SIG-M5 treated with dmso at 0.1 percent for 504 hours (cell line): ENCODE data around the gene GAS7.

Experiments used
- DNase-seq: peaks from one replicate; lab custom pipeline; 2025; ENCODE audit not compliant: unreplicated experiment; lab: John Stamatoyannopoulos, UW

Gene GAS7

DNA sequence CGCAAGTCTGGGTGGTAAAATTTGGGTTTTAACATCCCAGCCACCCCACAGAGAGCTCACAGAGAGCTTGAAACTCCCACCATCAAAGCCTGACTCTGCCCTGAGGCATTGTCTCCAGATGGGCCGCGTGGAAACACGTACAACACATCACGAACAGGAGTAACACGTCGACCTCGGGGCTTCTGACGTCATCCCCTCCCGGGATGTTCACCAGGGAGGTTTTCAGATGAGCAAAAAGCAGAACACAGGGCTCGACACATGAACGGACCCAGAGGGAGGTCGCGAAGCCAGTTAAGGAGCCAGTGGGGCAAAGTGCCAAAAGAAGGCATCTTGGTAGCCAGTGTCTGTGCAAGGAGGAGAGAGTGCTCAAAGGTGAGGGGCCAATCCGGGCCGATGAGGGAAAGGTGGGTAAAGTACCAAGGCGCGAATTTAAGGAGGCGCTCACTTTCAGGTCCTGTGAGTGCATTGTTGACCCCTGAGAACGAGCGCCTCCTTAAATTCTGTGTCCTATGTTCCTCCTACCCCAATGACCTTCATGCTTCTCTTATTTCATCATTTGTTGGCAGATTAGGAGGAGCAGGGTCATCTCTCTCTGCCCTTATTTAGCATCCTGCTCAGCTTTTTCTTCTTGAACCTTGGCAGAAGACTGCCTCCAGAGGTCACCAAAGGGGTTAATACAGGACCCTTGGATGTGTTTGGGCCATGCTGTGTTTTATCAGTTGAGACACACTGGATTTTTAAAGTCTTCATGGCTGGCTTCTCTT lies 298.9 kb downstream of the GAS7 start:
- no peak for DNase-seq

DNA sequence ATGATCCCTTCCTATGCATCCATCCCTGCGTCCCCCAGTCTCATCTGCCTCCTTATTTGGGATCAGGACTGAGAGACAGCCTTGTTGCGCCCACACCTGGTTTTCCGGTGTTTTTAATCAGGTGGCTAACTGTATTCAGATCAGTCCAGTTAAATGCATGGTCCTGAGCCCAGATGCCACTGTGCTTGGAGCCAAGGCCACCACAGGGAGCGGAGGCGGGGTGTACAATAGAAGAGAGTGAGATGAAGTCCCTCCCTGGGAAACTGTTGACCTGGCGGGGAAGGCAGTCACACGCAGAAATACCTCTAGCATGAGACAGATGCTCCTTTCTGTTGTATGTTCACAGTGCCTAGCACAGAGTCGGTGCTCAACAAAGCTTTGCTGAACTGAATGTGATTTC lies 299.6 kb downstream of the GAS7 start:
- DNase-seq = no peak

DNA sequence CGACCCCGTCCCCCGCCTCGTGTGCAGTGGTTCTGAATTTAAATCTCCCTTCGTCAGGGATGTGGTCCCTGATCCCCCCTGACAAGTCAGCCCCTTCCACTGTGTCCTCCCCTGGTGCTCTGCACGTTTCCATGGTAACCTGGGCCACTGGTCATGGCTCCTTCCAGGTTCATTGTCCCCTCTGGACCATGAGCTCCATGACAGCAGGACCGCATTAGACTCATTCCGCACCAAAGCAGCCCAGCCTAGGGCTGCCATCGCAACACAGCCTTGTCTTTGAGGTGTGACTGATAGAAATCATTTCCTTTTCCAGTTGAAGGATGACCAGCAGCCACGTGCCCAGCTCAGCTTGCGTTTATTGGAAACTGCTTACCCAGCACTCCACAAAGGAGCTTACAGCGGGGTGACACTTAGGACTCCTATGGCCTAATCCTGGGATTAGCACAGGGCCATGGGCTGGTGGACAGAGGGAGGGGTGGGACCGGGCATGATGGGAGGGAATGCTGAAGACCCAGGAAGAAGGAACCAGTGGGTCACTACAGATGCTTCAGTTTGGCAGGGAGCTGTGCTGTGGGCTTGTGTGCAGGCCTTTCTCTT lies 300.9 kb downstream of the GAS7 start:
- no peak for DNase-seq

DNA sequence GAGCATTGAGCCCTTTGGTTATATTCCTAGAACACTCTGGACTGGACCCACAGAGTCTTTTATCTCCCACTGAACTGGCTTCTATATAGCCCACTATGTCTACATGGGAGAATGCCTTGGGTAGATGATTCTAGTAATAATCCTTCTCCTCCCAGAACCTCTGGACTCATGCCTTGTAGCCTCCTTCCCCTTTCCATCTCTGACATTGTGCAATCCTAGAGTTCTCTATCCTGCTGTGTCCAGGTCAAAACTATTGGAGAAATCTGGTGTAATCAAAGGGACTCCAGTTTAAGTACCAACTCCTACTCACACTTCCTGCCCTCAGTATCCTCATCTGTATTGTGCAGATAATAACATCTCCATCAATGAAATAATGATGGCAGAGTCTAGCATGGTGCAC lies 302.5 kb downstream of the GAS7 start:
- no peak for DNase-seq

DNA sequence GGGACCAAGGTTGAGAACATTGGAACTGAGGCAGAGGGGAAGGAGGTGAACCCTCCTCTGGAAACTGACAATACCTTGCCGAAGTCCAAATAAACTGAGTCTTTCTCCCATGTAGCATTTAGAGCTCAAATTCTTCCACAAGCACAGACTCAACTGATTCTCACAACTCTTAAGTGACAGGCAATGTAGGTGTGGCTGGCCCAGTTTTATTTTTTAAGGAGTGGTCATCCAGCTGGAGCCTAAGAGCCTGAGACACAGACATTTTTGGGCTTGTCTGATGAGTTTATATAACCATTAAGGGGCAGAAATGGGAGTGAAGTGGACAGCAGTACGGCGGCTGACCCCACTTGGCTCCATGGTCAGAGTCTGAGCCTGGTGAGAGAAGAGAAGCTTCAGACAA lies 304.2 kb downstream of the GAS7 start:
- no peak for DNase-seq

DNA sequence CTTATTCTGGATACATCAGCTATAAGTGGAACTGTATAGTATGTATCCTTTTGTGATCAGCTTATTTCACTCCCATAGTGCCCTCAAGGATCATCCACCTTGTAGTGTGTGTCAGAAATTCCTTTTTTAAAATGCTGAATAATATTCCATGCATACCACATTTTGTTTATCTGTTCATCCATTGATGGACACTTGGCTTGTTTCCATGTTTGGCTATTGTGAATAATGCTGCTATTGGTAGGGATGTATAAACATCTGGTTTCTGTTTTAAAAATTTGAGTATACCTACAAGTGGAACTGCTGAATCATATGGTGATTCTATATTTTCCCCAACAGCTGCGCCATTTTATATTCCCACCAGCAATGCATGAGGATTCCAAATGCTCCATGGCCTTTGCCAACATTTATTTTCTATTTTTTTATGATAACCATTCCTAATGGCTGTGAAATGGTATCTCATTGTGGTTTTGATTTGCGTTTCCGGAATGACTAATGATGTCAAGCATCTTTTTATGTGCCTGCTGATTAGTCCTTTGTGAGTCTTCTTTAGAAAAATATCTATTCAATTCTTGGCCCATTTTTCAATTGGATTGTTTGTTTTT lies 304.9 kb downstream of the GAS7 start:
- DNase-seq = no peak

DNA sequence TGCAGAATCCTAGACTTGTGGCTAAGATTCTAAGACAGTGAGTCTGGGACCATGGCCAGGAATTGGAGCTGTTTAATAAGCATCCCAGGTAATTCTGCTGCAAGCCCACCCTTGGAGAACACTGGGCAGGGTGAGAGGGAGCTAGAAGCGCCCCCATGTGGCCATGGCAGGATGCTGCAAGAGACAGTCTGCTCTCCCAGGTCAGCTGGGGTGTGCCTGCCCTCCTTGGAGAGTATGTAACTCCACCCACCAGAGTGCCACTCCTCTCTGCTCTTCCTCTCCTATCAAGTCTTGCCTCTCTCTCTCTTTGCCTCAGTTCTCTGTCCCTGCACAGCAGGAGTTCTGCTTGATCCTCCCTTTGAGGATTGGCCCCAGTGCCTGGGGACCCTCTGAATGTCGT lies 308.3 kb downstream of the GAS7 start:
- peak; percentile 38 for DNase-seq

DNA sequence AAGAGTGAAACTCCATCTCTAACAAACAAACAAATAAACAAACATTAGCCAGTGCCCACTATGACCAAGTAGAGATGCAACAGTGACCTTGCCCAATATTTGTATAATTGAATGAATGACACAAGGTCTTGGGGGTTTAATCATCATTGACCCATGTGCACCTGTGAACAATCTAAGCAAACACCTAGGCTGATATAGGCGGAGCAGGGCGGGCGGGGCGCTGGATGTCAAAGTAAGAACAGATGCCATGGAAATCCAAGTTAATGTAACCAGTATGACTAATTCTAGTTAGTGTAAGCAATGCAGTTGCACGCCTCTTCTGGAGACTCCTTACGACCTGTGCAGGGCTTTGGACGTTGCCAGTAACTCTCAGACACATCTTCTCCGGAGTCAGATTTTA lies 310.9 kb downstream of the GAS7 start:
- DNase-seq = no peak

DNA sequence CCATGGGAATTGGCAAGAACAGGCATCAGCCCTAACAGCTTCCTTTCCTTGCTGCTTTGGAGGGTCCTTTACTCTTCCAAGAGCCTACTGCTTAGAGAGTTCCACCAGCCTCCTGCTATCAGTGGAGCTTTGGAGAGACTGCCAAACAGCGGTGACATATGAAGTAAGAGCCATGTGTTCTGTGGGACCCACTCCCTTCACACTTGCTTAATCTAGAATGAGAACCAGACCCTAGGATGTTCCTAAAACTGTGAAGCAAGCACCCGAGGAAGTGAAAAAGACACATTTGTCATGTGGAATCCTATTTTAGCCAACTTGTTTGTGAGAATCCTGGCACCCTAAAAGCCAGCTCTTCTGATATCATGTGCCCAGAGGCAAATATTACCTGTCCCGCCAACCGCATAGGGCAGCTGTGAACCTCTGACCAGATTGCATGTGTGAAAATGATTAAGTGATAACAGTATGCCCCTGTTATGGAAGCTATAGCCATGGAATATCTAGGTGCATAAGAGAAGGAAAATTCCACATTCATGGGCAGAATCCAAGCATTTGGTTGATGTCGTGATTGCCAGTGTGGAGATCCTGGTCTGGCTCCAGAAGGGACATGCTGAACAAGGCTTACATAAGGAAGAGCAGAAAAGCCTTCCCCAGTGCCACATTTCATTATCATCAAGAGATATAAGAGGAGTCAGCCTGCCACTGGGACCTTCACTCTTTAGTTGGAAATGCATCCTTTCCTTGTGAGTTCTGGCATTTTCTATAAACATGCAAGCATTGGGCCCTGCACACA lies 312.1 kb downstream of the GAS7 start:
- no peak for DNase-seq

DNA sequence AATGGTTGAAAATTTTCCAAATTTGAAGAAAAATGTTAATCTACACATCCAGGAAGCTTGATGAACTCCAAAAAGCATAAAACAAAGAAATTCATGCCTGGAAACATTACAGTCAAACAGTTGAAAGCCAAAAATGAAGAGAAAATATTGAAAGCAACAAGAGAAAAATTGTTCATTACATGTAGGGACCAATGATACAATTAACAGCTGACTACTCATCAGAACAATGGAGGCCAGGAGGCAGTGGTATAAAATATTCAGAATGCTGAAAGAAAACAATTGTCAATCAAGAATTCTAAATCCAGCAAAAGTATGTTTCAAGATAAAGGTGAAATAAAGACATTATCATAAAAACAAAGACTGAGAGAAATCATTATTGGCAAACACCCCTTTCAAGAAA lies 315.0 kb downstream of the GAS7 start:
- no peak for DNase-seq

DNA sequence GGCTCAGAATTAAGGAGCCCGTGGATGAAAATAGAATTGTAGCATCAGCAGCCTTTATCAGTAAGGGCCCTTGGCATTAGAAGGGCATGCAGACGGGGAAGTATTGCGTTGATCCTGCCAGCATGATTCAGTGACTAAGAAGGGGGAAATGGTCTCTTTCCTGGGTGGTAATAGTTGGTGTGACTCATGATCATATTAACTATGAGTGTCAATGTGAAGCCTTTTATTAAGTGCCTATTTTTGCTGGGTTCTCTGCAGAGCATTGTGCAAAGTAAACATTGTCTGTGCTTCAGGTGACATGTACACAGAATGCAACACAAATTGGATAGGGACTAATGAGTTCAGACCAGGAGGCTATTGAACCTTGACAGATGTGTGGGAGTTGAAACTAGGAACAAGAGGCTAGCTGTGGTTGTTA lies 317.8 kb downstream of the GAS7 start:
- peak; percentile 71 for DNase-seq

DNA sequence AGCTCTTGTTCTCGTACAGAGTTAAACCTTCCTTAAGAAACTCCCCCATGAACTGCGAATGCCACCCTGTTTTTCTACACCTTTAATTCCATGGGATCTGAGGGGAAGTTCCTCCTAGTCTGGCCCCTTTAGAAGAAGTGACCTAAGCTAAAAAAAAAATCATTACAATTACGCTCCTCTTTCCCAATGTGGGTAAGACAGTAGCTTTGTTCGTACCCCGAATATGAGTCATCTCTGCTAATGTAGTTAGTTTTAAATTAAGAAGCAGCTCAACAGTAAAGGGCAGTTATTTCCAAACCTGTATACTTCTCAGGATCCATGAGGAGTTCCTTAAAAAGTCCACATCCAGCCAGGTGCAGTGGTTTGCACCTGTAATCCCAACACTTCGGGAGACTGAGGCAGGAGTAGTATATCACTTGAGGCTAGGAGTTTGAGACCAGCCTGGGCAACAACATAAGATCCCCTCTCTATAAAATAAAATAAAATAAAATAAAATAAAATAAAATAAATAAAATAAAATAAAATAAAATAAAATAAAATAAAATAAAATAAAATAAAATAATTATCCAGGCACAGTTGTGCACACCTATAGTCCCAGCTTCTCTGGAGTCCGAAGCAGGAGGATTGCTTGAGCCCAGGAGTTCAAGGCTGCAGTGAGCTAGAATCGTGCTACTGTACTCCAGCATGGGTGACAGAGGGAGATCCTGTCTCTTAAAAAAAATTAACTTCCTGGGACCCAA lies 319.4 kb downstream of the GAS7 start:
- peak; percentile 64 for DNase-seq

DNA sequence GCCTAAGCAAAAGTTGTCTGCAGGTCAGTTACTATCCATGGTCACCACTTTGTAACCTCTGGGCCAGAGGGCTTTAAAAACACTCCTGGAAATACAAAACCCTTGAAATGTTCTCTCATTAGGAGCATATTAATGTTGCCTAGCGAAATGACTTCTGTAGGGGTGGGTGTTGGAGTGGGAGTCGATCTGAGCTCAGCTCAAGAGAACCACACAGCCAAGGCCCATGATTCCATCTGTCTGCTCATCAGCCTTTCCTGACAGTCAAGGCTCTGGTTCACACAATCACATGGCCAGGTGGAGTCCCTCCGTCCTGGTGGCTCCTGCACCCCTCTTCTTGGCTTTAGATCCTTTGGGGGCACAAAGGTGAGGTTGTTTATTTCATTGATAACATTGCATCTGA lies 320.1 kb downstream of the GAS7 start:
- no peak for DNase-seq

DNA sequence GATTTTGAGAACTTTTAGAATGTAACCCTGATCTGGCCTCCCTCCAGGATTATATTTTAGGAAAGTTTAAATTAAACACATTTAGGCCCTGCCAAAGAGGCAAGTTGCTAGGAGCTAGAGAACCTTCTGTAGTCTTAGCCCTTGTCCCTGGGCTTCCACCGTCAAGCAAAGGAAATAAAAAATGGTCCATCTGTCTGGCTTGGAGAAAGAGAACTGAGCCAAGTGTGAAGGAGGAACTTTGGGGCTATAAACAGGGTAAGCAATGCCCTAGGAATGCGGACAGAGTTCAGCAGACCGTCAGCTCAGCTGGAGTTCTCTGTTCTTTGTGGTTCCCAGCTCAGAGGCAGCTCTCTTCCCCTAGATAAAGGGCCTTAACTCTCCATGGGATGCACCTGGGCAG lies 323.0 kb downstream of the GAS7 start:
- DNase-seq = peak; percentile 20

DNA sequence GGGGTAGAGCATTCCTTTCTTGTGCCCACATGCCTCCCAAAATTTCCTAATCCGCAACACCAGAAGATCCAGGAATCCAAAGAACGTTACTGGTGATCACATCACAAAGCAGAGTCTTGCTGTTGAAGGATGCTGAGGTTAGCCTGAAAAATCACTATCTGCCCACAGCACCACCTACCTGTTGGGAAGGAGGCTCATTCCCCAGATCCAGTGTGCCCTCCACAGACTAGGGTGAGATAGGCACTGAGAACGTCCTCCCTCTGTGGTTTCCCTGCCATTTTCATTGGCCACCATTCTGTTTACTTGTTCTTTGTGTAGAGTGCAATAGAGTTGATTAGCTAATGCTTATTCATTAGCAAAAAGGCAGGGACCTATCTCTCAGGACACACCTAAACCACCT lies 323.7 kb downstream of the GAS7 start:
- DNase-seq = no peak

DNA sequence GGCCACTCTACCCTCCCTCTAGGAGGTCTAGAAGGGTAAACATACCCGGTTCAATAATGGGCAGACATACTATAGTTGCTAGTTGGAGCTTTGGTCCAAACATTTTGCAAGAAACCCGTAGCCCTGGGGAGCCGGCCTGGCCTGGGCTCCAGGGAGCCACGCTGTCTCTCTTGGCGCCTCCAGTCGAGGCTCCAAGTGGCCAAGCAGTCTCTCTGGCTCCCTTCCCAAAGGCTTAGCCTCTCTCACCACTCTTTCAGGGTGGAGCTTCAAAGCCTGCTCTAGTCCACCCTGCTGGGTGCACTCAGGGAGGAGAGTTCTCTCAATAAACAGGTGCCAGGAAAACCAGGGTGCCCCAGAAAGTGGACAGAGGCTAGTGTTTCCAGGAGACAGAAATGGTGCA lies 325.6 kb downstream of the GAS7 start:
- DNase-seq = no peak

DNA sequence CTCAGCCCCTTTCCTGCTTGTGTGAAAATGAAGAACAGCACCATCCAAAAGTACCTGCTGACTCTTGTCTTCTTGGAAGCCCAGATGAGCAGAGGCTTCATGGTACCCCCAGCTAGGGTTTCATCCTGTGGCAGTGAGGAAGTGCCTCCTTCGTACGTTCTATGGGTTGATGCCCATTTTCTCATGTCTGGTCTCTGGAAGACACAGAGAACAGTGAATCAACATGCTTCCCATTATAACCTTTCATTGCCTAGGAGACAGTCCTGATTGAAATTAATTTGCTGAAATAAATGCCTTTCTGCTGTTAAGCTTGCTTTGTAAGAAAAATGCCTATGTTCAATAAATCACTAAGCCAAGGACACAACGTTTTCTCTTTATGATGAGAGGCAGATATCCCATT lies 329.9 kb downstream of the GAS7 start:
- DNase-seq = no peak

DNA sequence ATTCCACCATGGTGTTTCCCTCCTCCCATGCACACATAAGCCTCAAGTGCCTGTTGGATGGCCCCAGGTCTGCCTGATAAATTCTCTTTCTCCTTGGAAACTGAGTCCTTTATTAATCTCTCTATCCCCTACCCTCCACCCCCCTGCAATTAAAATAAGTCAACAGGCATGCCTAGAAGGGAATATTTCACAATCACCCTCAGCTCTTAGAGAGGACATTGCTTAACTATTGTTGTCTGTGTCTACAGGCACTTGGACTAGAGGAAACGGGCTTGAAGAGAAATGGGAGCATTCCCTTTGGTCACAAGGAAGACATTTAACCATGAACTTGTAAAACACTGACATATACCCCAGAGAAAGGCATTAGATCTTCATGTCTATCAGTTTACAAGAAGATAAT lies 332.8 kb downstream of the GAS7 start:
- peak; percentile 71 for DNase-seq

DNA sequence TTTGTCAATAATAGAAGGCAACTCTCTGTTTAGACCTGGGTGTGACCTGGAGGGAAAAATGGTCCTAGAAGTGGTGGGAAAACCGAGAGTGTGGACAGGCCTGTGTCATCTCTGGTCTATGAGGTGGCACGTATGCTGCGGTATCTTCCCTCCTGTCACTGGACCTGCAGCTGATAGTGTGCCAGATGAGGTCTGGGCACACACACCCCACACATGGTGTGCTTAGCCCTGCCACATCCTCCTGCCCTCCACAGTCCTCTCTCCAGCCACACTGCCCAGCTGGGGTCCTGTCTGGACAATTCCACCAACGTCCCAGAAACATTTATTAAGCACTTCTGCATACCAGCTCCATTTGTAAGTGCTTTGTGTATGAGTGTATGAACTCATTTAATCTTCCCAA lies 335.5 kb downstream of the GAS7 start:
- DNase-seq = no peak

DNA sequence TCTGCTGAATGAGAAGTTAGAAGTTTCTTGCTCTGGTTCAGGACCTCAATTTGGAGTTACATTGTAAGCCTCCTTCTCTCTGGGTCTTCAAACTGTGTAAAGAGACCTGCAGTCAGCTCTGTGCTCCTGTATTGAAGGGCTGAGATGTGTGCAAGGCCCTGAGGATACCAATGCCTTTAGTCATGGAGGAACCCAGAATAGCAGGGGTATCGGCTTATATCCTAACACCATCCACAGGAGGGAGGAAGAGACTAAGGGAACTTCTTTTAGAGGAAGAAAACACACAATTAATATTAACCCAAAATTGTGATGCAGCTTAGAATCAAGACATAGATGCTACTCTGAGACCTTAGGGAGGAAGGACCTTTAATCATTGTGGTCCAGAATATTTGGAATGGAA lies 336.2 kb downstream of the GAS7 start:
- no peak for DNase-seq

DNA sequence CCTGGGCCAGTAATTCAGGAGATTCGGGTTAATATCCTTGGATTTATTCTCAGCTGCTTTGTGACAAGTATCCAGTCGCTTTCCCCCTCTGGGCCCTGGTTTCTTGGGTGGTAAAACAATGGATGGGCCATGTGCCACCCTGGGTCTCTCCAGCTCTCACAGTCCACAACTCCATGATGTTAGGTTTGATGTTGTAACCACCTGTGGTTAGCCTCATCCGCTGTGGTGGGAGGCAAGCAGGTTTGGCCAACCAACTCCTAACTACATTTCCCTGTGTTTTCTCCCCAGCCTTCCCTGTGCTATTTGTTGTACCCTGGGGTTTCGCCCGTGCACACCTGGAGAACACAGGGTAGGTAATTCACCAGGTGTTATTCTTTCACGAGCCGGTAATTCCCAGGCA lies 337.6 kb downstream of the GAS7 start:
- no peak for DNase-seq
